GM12892 (cell line): ENCODE results near the gene SCARB1.

ENCODE experiments used
- DNase-seq: peaks from one replicate; pipeline ENCODE4 v3.0.0; 2011; ENCODE audit not compliant: insufficient read length
- FAIRE-seq: peaks from 2 replicates; lab custom pipeline; 2011; peaks lifted over from hg19 to GRCh38; lab: Jason Lieb, UNC
- POLR2A ChIP-seq: IDR thresholded peaks from 2 replicates; pipeline ENCODE4 v1.6.1; 2011; ENCODE audit warnings: low read depth, low read length, control low read depth
- POLR2AphosphoS5 ChIP-seq: IDR thresholded peaks from 2 replicates; pipeline ENCODE4 v1.6.1; 2011; ENCODE audit warnings: low read depth, low read length, control low read depth
- TAF1 ChIP-seq: IDR thresholded peaks from 2 replicates; pipeline ENCODE4 v1.6.1; 2011; ENCODE audit warnings: low read depth, mild to moderate bottlenecking, control low read depth, low read length, borderline replicate concordance

The SCARB1 gene

DNA sequence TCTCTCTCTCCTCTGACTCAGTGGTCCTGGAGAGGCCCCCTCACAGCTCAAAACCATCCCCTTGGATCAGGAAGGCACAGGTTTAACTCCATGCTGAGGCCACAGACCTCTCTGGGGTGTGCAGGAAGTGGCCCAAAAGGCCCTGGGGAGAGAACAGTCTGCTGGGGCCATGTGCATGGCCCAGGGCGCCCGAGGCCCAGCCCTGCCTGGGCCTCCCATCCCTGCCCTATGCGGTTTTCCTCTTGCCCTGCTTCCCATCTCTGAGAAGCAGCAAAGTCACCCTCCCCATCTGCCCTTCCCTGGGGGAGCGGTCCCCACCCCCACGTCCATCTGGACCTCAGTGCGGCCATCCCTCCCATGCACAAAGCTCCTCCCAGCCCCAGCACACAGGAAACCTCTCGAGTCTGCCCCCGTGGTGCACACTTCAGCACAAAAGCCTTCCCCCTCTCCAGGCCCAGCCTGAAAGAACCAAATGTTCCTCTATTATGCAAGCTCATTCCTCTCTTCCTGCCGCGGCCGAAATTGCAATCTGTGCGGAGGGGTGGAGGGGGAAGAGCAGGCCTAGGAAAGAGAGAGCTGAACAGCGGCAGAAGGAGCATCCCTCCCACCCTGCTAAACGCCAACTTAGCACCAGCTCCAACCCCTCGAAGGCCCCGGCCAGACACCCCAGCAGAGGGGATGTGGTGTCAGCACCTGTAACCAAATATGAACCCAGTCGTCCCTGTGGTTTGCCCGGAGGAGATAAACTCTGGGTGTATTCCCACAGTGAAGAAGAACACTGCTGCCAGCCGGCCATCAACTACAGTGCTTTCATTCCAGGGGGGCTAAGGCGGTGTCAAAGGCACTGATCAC lies 108.5 kb downstream of the SCARB1 start:
- DNase-seq (no peak), FAIRE-seq (no peak)
- no peak for TF ChIP-seq POLR2AphosphoS5
- no peak for TF ChIP-seq POLR2A
- no peak for TF ChIP-seq TAF1

DNA sequence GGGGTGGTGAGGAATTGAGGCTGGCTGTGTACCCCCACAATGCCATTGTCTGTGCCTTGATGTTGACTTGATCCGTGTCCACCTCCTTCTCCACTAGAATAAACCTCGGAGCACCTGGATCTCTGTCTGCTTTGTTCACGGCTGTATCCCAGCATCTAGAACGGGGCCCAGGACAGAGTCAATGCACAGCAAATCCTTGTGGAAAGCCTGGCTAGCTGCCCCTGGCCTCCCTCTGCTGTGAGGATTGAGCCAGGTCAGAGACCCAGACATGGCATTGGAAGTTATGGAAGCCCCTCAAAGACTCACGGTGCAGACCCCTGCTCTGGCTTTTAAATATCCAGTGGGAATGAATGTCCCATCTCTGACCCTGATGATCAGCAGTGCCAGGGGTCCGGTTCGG lies 109.2 kb downstream of the SCARB1 start:
- no peak for TF ChIP-seq POLR2A
- FAIRE-seq (no peak), DNase-seq (no peak)

DNA sequence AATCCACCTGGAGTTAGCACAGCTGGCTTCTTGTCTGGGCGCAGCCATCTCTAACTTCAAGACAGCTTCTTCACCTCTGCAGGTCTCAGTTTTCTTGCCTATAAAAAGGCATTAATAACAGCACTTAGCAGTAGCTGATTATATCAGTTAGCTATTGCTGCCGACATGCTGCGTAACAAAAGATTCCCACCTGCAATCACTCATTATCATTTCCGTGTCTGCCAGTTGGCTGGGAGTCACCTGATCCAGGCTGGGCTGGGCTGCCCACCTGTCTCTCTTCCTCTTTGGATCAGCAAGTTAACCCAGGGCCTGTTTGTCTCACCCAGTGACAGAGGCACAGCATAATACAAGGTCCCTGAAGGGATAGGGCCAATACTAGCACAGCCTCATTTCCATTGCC lies 109.7 kb downstream of the SCARB1 start:
- FAIRE-seq (no peak), DNase-seq (no peak)
- no peak for TF ChIP-seq TAF1
- no peak for TF ChIP-seq POLR2AphosphoS5
- TF ChIP-seq POLR2A: no peak

DNA sequence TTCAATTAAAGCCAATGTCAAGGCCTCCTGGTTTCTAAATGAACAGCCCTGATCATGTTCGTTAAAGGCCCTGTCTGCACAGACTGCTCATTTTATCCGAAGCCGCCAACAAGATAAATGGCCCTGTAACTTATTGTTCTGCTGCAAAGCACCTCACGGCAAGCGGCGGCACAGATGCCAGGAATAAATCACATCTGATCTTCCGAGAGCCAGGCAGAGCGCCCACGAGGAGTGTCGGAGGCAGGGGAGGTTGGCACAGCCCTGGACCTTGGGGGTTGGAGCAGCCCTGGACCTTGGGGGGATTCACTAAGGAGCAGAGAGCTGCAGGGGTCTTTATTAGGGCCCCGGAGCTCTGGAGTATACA lies 110.5 kb downstream of the SCARB1 start:
- no peak for TF ChIP-seq POLR2A
- no peak for TF ChIP-seq TAF1
- DNase-seq (no peak), FAIRE-seq (no peak)

DNA sequence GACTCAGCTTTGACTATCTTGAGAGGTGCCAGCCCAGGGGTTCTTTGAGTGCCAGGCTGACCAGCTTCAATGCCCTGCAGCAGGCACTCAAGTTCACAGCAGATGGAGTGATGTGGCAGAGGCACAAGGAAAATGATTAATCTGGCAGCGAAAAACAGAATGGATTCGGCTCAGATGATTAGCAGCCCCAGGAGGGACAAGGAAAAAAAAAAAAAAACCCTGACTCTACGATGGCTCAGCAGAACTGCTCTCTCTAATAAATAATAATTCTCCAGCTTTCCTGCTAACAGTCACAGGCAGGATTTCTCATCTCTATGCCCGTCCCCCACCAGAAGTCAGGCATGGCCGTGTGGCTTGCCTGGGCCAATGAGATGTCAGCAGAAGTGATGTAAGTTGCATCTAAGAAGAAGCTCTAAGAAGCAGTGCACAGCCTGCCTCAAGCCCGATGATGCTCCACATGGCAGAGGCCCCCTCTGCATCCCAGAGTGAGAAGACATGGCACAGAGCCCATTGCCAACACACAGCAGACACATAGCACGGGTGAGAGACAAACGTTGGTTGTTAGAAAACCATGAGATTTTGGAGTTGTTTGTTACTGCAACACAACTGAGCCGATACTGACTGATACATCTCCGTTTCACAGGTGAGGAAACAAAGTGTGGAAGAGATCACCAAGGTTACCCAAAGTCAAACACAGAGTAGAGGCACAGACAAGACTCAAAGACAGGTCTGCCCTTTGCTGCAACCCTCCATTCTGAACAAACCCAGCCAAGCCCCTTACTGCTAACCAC lies 111.0 kb downstream of the SCARB1 start:
- FAIRE-seq: no peak
- no peak for DNase-seq
- TF ChIP-seq POLR2A (no peak), TAF1 (no peak), POLR2AphosphoS5 (no peak)

DNA sequence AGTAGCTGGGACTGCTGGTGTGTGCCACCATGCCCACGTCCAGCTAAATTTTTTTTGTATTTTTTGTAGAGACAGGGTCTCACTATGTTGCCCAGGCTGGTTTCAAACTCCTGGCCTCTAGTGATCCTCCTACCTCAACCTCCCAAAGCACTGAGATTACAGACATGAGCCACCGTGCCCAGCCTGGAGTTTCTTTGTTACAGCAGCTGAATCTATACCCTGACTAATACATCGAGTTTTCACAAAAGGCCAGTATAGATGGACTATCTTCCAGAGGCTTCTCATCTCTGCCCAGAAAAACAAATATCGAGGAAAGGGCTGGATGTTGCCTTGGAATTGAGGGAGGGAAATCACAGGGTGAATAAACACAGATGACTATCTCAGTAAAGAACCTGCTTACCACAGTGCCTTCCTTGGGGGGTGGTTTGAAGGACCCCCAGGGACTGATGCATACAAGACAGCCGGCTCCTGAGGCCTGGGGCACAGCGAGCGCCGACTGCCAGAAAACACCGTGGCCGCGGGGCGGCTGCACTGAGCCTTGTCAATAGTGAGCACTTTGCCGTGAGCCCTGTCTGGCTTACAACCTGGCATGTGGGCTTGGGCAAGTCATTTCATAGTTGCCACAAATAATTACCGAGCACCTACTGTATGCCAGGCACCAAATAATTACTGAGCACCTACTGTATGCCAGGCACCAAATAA lies 111.9 kb downstream of the SCARB1 start:
- TF ChIP-seq POLR2A (no peak), TAF1 (no peak), POLR2AphosphoS5 (no peak)
- DNase-seq (no peak), FAIRE-seq (no peak)

DNA sequence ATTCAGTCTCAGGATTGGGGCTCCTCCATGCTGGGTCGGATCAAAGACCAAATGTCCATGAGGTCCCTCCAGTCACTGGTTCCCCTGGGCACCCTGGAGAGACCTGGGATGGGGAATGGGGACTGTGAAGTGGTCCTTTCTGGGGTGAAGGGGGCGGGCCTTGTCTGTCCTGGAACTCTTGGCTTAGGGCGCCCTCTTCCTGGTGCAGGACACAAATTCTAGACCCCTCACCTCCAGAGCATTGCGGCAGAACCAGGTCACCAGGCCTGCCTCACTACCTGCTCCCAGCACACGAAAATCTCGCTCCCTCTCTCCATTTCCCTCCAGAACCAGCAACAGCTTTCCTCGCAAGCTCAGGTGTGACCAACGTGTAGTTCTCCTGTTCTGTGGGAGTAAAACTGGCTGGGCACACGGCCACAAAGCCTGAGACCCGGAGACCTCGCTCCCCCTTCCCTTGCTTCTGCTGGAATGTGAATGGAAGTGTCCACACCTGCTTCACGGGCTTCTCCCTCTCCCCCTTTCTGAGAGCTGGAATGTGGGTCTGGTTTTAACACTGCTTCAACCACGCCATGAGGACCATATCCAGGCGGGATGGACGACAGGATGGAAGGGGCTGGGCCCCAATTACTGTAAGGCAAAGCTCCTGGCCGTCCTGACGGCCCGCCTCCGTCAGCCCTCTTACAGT lies 112.7 kb downstream of the SCARB1 start:
- DNase-seq (no peak), FAIRE-seq (no peak)
- TF ChIP-seq TAF1 (no peak), POLR2AphosphoS5 (no peak), POLR2A (no peak)

DNA sequence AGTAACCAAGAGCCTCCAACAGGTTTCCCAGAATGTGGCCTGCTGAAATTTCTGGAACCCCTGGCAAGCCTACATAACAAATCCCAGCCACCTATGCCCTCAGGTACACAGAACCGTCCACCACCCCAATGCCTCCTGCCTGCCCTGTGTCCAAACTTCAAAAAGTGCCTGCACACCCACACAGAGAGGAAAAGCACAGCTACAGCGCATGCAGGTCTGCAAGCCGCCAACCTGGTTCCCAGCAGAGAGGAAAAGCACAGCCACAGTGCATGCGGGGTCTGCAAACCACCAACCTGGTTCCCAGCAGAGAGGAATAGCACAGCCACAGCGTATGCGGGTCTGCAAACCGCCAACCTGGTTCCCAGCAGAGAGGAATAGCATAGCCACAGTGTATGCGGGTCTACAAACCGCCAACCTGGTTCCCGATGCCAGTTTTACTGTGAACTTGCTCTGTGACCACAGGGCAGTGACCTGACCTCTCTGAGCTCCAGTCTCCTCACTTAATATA lies 113.5 kb downstream of the SCARB1 start:
- DNase-seq: no peak
- TF ChIP-seq POLR2A (no peak), TAF1 (no peak)
- no peak for FAIRE-seq

DNA sequence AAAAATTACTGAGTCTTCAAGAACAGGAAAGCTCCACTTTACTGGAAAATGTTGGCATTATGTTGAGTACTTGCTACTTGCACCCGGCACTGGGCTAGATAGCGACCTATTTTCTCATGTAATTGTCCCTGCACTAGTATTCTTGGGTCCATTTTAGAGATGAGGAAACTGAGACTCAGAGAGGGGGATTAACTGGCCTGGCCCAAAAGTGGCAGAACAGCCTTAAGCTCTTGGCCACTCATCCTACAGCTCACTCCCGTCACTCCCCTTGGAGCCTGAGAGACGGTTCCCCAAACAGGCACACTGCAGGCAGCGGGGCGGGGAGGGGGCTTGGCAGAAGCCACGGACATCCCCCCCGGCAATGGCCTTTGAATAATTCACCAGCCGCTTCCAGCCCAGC lies 113.9 kb downstream of the SCARB1 start:
- FAIRE-seq: no peak
- TF ChIP-seq TAF1: no peak
- no peak for TF ChIP-seq POLR2AphosphoS5
- no peak for TF ChIP-seq POLR2A
- DNase-seq: no peak

DNA sequence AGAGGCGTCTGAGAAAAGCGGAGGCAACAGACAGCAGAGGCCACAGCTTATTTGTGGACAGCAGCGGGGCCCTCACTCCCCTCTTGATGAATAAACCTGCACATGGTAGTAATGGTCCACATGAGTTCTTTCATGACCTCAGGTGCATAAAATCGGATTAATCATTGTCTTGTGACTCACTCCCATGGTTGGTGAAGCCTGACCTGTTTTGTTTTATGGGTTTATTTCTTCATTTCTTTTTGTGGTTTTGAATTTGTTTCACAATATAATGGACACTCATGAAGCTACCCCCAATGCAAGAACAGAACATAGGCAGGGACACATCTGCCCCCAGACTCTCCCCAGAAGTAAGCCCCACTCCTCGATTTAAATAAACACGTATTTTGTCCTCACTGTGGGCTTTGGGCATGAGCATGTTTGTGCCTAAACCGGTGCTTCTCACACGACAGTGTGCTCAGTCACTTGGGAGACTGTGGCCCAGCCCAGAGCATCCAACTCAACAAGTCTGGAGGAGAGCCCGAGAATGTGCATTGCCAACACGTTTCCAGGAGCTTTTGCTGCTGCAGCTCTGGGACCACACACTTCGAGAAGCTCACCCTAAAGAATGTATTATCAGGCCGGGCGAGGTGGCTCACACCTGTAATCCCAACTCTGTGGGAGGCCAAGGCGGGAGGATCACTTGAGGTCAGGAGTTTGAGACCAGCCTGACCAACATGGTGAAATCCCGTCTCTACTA lies 116.1 kb downstream of the SCARB1 start:
- TF ChIP-seq POLR2AphosphoS5 (no peak), POLR2A (no peak)
- DNase-seq (no peak), FAIRE-seq (no peak)
